ENCODE data around the gene FAT3.

FAT3 gene

GRCh38 chr11:92198268-92198667 is 26.4 kb upstream of the FAT3 start:
- H3K27ac ChIP-seq: no peak overlapping the region
- TF ChIP-seq ZFX (IDR thresholded peaks at IDR 0.05; ENCODE audit: borderline replicate concordance) (no peak), CTCF (IDR thresholded peaks at IDR 0.05) (no peak)

GRCh38 chr11:92199991-92200390 is 24.6 kb upstream of the FAT3 start:
- no peak overlapping the region for H3K27ac ChIP-seq
- TF ChIP-seq ZFX (IDR thresholded peaks at IDR 0.05; ENCODE audit: borderline replicate concordance) (no peak), CTCF (IDR thresholded peaks at IDR 0.05) (no peak)

GRCh38 chr11:92204731-92205130 is 19.9 kb upstream of the FAT3 start:
- no peak overlapping the region for H3K27ac ChIP-seq
- TF ChIP-seq CTCF (IDR thresholded peaks at IDR 0.05) (no peak), ZFX (IDR thresholded peaks at IDR 0.05; ENCODE audit: borderline replicate concordance) (no peak)

GRCh38 chr11:92206441-92206840 is 18.2 kb upstream of the FAT3 start:
- no peak for TF ChIP-seq ZFX (IDR thresholded peaks at IDR 0.05; ENCODE audit: borderline replicate concordance)
- TF ChIP-seq CTCF (IDR thresholded peaks at IDR 0.05): no peak
- H3K27ac ChIP-seq: no peak overlapping the region

- TF ChIP-seq CTCF (IDR thresholded peaks at IDR 0.05): peak; percentile 31
- no peak for TF ChIP-seq ZFX (IDR thresholded peaks at IDR 0.05; ENCODE audit: borderline replicate concordance)
- no peak overlapping the region for H3K27ac ChIP-seq
These were observed 12.9 kb upstream of the FAT3 start for GRCh38 chr11:92211576-92212167.

GRCh38 chr11:92212530-92212929 is 12.1 kb upstream of the FAT3 start:
- no peak overlapping the region for H3K27ac ChIP-seq
- TF ChIP-seq CTCF (IDR thresholded peaks at IDR 0.05): no peak
- no peak for TF ChIP-seq ZFX (IDR thresholded peaks at IDR 0.05; ENCODE audit: borderline replicate concordance)

GRCh38 chr11:92216789-92217188 is 7.8 kb upstream of the FAT3 start:
- no peak for TF ChIP-seq ZFX (IDR thresholded peaks at IDR 0.05; ENCODE audit: borderline replicate concordance)
- TF ChIP-seq CTCF (IDR thresholded peaks at IDR 0.05): no peak
- no peak overlapping the region for H3K27ac ChIP-seq

All from 22Rv1 (cell line).